Stimulated activated CD8-positive, alpha-beta memory T cell treated with anti-CD3 and anti-CD28 coated beads, Interleukin-7, amount 100 ng/mL, for 48 hours (primary cell): ENCODE results near the gene GNB1L.

Experiments used
- DNase-seq, 2 donors: peaks; one replicate each; pipeline ENCODE4 v3.0.0-alpha.2; 2020; ENCODE audit warnings: low read depth in 1 of 2; ENCODE audit errors: extremely low read depth in 1 of 2

Gene GNB1L

DNA sequence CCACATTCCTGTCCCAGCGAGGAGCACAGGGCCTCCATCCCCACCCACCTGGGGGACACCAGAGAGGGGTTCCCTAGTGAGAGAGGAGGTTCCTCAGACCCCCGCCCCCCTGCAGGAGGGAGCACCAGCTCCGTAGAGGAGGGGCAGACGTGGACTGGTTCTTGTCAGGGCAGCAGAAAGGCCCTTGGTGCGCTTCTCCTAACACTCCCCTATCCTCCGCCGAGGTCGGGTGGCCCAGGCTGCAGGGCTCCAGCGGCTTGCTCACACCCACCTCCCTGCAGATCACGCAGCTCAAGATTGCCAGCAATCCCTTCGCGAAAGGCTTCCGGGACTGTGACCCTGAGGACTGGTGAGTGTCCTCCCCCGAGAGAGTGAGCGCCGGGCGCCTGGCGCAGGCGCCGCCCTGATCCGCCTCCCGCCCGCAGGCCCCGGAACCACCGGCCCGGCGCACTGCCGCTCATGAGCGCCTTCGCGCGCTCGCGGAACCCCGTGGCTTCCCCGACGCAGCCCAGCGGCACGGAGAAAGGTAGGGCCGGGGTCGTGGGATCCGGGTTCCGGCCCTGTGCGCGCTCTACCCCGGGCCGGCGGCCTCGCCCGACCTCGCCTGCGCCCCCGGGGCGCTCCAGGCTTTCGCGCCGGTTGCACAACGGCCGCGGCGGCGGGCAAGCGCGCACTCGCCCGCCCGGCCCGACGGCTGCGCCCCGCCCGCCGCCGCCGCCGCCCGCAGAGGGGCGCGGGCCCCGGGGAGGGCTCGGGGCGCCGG, 89.0 kb downstream of the GNB1L start:
- no peak for DNase-seq

DNA sequence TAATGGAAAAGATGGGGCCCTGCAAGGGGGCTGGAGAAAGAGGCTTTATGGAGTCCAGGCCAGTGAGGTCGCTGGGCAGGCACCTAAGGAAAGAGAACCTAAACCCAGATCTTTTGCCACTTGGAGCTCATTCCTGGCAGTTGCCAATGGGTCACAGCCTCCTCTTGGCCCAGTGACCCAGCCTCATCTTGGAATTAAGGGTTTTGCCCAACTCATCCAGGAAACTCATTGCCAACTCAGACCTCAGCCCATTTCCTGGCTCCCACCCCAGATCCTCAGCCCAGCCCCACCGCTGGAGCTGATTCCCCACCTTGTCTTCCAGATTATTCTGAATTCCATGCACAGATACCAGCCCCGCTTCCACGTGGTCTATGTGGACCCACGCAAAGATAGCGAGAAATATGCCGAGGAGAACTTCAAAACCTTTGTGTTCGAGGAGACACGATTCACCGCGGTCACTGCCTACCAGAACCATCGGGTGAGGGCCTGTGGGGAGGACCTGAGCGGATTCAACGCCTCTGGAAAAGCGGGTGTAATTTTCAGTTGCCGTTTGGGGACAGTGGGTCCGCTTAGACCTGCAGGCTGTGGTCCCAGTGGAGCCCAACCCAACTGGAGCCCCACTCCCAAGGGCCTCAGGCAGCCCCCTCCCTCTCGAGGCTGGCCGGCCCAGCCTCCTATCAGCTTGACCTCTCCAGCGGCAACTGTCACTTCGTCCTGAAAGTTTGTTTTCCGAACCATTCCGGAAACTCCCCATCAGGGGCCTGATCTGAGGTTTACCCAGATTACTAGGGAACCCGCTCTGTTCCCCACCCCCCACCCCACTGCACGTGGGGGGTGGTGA, 89.8 kb downstream of the GNB1L start:
- no peak for DNase-seq

DNA sequence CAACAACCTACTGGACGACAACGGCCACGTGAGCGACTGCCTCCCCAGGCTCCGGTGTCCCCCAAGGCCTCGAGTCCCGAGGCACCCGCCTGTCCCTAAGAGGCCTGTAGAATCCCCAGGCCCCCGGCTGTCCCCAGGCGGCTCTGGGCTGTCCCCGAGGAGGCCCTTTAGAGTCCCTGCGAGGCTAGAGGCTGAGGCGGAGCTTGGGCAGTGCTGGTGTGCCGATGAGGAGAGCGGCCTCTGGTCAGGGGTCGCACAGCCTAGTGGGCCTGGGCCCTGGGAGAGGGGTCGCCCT, 90.4 kb downstream of the GNB1L start:
- DNase-seq: no peak

DNA sequence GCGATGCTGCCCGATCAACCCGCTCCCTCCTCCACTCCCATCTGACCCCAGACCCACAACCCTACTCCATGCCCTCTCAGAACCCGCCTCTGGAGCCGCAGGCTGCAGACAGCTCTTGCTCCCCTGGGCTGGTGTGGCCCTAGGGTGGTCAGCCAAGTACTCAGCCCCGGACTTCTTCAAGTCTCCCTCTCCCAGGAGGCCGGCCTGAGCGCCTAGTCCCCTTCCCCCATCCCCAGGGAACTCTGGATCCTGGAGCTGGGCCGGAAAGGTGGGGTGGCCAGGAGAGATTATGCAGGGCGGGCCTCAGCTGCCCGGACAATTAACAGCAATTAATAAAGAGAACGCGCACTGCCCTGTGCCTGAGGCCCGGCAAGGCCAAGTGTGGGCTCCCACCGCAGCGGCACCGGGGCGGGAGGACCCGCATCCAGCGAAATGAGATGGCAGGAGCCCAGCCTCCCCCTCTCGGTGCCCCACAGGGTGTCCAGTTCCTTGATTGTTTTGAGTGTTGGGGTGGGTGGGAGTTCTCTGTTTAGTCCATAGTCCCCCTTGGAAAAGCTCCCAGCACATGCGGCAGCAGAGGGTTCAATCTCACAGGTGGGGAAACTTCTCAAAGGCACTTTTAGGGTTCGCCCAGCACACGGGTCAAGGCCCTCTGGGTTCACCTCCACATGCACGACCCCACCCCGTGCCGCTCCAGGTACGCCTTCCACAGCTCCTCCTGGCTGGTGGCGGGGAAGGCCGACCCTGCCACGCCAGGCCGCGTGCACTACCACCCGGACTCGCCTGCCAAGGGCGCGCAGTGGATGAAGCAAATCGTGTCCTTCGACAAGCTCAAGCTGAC, 91.0 kb downstream of the GNB1L start:
- no peak for DNase-seq

DNA sequence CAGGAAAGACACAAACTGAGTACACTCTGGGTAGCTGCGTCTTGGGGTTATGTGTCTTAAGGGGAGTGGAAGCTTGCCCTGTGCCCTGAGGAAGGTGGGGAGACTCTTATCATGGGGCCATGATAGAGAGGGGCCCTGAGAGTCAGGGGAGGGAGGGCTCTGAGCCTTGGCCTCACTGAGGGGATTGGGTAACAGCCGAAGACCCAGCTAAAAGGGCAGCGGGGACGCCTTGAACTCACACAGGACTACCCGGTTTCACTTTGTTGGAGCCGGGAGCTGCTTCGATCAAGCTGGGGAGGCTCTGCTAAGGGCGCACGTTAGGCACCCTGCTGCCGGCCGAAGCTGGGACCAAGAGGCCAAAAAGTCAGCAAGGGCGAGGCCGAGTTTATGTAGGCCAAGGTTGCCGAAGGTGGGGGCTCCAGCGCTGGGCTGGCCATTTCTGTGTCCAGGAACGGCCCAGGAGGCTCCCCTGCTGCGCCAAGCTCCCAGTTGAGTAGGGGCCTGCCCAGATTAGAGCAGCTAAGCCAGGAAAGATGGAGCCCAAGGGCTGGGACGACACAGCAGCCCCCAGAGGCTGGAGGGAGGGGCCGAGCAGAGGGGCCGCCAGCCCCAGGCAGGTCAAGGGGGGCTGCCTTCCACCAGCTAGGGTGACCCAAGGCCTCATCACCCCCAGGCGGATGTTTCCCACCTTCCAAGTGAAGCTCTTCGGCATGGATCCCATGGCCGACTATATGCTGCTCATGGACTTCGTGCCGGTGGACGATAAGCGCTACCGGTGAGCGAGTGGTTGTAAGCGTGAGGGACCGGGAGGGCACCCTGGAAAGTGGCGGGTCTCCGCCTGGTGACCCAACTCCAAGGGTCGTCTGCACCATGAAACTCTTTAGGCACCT, 91.9 kb downstream of the GNB1L start:
- no peak for DNase-seq

DNA sequence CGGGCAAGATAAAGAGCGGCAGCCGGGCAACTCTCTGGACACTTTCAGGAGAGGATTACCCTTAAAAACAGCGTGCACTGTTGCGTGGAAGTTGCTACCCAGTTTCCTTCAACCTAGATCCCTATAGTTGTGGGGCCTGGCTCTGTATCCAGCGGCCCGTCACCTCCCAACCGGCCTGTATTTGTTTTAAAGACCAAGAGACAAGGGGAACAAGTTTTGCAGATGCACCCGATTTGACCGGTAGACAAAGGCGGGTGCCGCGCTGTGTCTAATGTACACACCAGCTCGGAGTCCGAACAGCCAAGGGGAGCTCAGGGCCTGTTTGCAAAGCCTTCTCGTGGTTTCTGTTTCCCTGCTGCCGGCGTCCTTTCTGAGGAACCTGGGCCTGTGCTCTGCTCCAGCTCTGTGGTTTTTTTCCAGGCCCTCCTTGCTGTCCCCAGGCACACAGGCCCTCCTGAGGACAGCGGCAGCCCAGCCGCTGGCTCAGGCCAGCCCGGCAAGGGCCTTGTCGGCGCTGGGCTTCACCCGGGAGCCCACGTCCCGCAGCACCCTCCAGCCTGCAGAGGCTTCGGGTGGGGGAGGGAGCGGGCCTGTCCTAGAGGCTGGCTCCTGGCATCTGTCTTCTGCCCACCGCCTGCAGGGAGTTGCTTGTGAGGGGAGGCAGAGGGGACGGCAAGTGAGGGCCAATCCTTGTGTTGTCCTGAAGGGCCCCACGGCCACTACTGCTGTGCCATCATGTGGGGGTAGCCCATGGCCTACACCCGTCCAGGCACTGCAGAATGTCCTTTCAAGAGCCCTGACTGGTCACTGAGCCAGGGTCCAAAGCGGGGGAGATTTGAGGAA, 92.7 kb downstream of the GNB1L start:
- no peak for DNase-seq

DNA sequence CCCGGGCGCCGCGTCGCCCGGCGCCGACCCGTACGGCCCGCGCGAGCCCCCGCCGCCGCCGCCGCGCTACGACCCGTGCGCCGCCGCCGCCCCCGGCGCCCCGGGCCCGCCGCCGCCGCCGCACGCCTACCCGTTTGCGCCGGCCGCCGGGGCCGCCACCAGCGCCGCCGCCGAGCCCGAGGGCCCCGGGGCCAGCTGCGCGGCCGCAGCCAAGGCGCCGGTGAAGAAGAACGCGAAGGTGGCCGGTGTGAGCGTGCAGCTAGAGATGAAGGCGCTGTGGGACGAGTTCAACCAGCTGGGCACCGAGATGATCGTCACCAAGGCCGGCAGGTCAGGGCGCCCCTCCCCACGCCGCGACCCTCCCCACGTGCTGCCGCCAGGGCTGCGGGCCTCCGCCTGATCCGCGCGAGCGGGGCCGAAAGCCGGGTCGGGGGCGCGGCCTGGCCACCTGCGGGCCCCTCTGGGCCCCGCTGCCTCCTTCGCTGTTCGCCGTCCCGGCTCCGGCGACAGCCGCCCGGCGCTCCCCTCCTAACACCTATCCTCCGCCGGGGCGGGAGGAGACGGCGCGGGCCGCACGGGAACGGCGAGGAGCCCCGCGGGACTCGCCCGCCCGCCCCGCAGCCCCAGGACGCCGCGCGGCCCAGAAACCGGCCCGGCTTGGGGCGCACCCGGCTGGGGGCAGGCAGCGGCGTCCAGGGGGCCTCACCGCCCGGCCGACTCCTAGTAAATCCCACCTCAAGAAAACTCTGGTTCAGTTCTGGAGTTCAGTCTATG, 93.5 kb downstream of the GNB1L start:
- DNase-seq: no peak

DNA sequence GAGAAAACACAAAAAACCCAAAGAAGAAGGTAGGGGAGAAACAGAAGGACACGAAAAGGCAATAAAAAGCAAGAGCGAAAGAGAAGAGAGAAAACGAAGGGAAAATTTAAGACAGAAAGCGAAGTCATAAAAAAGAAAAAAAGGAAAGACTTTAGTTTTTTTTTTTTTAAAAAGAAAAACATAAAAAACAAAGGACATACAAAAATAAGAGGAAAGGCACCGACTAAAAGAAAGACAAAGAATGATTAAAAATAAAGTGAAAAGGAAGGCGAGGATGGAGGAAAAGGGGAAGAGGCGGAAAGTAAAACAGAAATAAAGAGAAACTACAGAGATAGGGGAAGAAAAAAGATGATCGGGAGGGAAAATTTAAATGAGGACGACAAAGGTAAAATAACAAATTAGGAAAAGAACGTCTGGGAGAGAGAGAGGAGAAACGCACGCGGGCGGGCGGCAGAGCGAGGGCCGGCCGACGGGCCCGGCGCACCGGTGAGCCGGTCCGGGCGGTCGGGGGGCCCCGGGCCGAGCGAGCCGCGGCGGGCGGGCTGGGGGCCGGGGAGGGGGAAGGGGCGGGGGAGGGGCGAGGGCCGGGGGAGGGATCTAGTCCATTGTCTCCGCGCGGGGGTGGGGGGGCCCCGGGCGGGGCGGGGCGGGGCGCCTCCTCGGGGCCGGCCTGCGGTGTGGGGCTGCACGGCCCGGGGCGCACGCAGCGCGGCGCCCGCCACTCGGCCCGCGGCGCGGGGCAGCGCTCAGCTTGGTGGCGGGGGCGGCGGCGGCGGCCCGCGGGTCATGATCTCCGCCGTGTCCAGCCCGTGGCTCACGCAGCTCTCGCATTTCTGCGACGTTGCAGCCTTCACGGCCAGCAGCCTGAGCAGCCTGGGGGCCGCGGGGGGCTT, 94.4 kb downstream of the GNB1L start, which contains the start of gene TBX1:
TBX1 (plus strand) TSS at position 721 of the 893 bp plus-strand sequence; CDS start at position 787, 66 bp downstream.
- DNase-seq: no peak

DNA sequence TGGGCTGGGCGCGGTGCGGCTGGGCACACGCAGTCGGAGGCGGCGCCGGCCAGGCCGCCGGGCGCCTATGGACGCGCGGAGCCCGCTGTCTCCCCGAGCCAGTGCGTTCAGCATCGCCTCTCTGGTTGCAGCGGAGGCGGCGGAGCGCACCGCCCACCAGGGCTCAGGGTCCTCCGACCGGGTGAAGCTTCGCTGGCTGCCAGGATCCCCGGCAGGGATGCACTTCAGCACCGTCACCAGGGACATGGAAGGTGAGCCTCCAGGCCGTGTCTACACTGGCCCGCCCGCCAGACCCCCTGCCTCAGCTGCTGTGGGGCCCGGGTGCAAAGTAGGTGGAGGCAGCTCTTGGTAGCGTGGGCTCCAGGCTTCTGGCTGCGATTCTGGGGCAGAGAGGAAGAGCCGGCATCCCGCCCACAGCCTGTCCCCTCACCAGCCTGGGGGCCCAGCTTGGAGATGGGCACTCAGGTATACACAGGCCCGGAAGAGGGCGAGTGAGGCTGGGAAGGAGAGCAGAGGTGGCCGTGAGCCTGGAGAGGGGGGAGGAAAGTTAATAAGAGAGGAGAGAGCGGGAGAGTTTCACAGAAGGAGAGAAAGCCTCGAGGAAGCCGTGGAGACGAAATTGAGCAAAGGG, 95.1 kb downstream of the GNB1L start:
- no peak for DNase-seq

DNA sequence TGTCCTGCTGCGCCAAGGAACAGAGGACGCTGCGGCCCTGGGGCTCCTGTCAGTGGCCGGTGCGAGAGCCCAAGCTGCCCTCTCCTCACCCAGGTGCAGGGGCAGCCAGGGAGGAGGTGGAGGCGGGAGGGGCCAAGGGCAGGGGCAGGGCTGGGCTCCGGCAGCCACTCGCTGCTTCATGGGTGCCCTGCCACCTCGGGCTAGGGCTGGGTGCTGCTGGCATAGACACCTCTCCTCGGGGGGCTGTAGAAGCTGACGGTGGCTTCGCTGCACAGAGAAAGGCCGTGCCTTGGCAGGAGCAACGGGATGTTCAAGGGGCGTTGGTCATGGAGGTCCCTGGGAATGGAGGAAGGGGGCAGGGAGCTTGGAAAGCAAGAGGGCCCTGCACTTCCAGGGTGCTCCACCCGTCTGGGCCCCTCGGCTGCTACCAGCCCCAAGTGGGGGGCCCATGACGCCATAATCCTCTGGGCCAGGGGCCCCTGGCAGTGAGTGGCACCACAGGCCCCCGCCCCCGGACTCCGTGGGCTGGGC, 95.7 kb downstream of the GNB1L start:
- no peak for DNase-seq

DNA sequence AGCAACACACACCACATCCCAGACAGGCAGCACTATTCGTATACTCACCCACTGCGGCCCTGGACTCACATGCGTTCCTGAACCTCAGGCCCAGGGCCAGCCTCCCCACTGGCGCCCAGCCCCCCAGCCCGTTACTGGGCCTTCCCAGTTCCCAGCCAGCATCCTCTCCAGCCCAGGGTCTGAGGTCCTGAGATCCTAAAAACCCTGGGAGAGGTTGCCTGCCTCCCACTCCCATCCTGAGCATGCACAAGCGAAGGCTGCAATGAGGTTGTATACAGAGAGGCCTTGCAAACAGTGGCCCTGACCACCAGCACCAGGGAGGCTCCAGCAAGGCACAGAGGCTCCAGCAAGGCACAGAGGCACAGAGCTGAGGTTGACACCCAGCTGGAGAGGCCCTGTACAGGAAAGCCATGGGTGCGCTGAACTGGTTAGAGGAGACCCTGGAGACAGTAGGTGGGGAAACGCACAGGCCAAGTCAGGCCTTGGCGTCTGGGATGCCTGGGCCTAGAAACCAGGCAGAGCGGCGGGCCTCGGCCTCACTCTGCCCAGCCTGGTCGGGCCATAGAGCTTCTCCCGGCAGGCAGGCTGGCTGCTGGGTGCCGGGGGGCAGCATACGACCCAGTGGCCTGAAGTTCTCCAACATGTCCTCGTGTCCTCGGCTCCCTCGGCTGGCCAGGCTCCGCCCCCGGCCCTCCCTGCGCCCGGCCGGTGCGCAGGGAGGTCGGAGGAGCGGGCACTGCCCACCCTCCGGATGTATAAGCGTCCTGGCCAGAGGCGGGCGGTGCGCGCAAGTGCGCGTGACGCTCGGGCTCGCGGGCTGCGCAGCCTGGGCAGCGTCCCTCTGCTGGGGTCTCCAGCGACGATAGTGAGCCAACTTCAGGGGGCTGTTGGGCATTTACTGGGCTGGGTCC, 96.4 kb downstream of the GNB1L start:
- no peak for DNase-seq

DNA sequence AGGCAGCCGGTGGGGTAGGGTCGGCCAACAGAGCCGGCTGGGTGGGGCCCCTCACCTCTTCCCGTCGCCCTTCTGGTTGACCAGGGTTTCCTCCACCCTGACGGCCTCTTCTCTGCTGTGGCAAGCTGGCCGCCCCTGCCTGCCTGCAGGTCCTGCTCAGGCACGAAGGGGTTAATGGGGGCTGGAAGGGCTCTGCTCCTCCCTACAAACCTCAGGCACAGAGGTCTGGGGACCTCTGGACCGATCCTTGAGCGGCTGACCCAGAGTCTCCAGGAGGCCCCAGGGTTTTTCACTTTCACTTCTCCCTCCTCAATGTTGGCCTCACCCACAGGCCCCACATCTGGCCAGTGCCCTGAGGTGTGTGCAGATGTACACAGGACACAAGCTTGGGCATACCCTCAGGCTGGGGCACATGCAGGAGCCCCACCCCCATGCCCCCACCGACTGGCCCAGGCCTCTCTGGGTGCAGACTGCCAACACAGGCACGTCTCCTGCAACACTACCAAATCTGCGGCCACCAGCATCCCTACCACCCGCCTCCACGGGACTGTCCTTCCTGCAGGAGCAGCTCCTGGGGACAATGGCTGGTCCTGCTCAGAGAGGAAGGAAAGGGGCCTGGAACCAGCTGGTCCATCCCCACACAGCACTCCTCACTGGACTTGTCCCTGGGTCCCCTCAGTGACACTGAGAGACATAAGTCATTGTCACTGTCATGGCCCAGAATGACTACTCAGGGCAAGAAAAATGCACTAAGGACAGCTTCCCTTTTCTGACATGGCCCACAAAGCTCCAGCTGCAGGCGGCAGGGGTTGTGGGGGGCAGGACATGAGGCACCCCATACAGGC, 97.3 kb downstream of the GNB1L start:
- DNase-seq: no peak

DNA sequence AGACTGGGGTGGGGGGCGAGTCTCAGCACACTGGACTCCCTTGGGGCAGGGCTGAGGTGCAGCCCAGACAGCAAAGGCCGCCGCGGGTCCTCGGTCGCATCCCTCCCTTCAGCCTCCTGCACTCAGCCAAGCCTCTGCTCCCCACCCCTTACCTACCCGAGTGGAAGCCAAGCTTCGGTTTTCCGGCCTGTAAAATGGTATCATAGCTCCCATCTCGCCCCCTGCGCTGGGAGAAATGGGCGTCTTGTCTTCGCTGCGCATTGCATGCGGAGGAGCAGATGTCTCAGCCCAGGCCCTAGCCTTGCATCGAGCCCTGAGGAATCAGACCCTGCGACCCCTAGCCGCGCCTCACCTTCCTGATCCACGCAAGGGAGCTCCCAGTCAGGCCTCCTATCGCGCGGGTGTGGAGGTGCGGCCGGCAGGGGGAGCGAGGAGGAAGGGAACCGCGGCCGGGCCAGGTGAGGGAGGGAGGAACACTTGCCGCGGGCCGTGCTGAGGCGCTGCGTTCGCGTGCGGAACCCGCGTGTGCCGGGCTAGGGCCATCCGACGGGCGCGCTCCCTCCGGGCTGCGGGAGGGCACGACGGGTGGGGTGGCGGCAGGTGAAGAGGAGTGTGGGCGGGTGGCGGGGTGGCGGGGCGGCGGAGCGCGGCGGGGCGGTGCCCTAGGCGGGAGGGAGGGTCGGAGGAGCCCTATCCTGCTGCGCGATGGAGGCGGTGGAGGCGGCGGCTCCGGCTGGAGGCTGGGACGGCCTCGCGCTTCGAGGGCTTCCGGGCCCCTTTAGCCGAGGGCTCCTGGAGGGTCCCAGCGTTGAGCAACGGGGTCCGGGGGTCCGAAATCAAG, 98.2 kb downstream of the GNB1L start:
- peak in 1 of 2 donors; percentile 32 for DNase-seq

DNA sequence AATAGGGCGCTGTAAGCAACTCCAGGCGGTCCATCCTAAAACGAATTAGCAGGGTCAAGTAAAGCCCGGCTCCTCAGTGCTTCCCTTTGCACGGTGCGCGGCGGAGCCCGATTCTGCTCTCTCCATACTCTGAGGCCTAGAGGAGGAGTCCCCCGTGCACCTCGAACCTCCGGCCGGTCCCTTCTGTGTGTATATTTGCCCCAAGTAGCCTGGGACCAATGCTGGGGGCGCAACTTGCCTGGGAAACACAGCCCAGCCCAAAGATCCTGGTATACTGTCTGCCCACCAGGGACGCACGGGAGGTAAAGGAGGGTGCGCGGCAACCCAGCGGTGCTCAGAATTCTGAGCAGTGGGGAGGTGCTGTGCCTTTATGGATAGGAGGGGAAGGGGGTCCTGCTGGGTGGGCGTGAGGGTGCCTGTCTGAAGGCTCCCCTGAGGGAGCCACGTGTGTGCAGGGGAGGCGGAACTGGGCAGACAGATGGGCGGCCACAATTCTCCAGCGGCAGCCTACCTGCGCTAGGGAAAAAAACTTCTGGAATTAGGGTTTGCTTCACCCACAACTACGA, 98.9 kb downstream of the GNB1L start:
- no peak for DNase-seq
